GM21360 (cell line): ENCODE results near the gene FHL2.

ENCODE experiments used
- ATAC-seq: cut with Tn5 transposase; IDR thresholded peaks from one replicate; pipeline ENCODE4 v1.9.1; 2021; ENCODE audit warnings: mild to moderate bottlenecking, moderate library complexity; ENCODE audit not compliant: unreplicated experiment

The FHL2 gene

GRCh38 chr2:105397953-105398335 lies 907 bp downstream of the FHL2 start:
- ATAC-seq: no peak

DNA sequence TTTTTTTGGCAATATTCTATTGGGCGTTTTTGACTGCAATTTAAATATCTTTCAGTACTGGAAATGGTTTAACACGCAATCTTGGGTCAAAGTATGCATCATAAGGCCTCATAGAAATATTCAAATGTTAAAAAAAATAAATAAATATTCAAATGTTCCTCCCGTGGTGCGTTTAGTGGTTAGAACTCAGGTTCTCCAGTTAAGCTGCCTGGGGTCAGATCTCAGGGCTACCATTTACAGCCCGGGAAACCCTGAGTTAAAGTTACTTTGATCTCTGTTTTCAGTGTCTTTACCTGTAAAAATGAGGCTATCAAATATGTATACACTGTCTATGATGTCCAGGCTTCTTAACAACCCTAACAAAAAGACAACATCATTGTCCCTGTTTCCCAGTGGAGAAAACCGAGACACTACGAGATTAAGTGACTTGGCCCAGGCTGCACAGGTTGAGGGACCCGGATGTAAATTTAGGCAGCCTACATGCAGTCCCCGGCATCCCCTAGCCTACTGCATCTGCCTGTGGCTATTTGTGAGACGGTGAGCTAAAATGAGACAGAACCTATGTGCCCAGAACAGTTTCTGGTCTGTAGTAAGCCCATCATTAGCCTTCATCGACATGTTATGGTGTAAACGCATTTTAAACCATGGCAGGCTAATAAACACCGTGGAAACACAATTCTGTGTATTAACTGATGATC lies 1.7 kb downstream of the FHL2 start:
- ATAC-seq: no peak

- ATAC-seq: no peak
These were observed 2.4 kb downstream of the FHL2 start for GRCh38 chr2:105396254-105397024.

DNA sequence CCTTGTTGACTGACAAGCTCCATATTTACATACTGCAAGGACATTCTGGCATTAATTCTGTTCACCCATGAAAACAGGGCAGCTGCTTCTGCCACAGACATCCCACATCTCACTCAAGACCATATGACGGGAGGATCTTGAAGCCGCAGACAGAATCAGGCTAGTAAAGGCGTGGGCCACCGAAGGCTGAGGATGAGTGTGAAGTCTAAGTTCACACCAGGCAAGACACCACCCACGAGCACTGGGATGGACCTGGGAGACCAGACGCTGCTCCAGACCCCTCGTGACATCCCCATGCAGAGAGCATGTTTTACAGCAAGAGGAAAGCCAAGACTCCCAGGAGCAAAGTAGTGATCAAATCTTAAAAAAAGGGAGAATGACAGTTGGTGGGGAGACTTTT lies 3.2 kb downstream of the FHL2 start:
- ATAC-seq: no peak

- no peak for ATAC-seq
These were observed 3.8 kb downstream of the FHL2 start for GRCh38 chr2:105394951-105395611.

- no peak for ATAC-seq
These were observed 5.3 kb downstream of the FHL2 start for GRCh38 chr2:105393373-105394055.

GRCh38 chr2:105391763-105392662 lies 6.8 kb downstream of the FHL2 start:
- no peak for ATAC-seq

GRCh38 chr2:105391058-105391627 lies 7.7 kb downstream of the FHL2 start:
- no peak for ATAC-seq

GRCh38 chr2:105390454-105390853 lies 8.4 kb downstream of the FHL2 start:
- no peak for ATAC-seq

DNA sequence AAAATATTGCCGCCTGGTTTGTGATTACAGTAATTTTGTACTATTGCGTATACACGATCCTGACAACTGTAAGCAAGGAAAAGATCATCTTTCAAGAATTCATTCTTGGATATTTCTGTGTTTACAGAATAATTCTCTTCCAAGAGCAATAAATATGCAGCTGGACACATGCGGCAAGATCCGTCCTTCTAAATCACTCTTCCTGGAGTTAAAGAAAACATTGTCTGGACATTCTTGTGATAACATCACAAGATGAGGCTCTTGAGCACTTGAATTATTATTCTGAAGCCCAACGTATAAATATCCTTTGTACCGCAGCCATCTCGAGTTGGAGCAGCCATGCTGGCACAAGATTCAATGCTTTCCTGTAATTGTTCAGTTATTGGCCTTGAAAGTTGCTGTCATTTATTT lies 9.9 kb downstream of the FHL2 start:
- no peak for ATAC-seq

DNA sequence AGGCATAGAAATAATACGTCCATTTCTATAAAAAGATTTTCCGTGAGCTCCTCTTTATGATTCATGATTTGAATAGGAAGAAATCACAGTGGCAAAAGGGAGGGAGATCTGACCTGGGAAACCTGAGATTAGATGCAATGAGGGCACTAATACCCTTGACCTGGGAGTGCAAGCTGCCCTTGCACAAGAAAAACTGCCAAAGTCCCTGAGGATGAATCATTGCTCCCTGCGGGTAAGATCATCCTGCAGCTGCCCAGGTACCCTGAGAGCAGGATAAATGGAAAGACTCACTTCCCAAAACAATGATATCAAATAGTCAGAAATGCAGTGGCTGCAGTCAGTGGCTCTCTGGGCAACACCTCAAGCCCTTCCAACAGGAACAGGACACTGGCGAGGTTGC lies 11.6 kb downstream of the FHL2 start:
- ATAC-seq: no peak

- ATAC-seq: no peak
These were observed 12.9 kb downstream of the FHL2 start for GRCh38 chr2:105385731-105386540.

DNA sequence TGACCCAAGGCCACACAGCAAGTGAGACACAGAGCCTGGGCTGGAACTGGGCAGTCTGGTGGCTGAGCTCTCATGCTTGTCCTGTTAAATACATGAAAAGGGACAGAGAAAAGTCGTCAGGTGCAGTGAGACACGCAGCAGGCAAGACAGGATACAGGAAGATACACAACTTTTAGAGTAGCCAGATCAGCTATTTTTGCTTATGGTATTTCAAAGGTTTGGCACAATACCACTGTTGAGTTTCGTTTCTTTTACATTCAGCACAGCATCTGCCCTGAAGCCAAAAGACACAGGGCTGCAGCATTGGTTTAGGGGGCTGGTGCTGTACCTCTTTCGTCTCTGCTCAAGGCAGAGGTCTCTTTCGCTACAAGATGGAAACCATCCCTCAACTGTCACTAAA lies 14.0 kb downstream of the FHL2 start:
- no peak for ATAC-seq

- ATAC-seq: no peak
These were observed 14.6 kb downstream of the FHL2 start for GRCh38 chr2:105384216-105384615.

- no peak for ATAC-seq
These were observed 15.3 kb downstream of the FHL2 start for GRCh38 chr2:105383432-105384166.

- ATAC-seq: no peak
These were observed 16.7 kb downstream of the FHL2 start for GRCh38 chr2:105382177-105382576.

- no peak for ATAC-seq
These were observed 17.7 kb downstream of the FHL2 start for GRCh38 chr2:105381101-105381668.

- ATAC-seq: no peak
These were observed 18.3 kb downstream of the FHL2 start for GRCh38 chr2:105380432-105381100.
